GM18909 (cell line): ENCODE measurements around the gene KCNJ6.
"Not testable (repeated sequence)": the region's sequence is repeated elsewhere in the genome, so short reads cannot be mapped to it uniquely, and the experiment has no call there.

Source experiments
- ATAC-seq: cut with Tn5 transposase; IDR thresholded peaks from one replicate; pipeline ENCODE4 v1.9.1; 2021; ENCODE audit warnings: mild to moderate bottlenecking; ENCODE audit not compliant: unreplicated experiment, poor library complexity

KCNJ6 gene

DNA sequence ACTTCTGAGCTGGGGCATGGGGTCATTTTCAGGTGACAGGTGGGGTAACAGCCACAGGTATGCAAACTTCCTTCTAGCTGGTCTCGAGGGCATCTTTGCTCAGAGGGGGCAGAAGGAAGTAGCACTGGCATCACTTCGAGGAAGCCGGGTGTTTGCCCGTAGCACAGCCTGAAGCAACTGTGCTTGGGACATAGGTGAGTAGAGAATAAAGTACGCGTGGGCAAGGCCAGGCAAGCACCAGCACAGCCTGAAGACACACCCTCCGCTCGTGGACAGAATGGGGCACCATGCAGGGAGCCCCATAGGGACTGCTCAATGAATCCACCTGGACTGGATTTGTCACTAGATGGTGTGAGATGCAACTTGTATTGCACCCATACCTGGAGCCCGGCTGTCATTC, 167.1 kb downstream of the KCNJ6 start:
- ATAC-seq: no peak

DNA sequence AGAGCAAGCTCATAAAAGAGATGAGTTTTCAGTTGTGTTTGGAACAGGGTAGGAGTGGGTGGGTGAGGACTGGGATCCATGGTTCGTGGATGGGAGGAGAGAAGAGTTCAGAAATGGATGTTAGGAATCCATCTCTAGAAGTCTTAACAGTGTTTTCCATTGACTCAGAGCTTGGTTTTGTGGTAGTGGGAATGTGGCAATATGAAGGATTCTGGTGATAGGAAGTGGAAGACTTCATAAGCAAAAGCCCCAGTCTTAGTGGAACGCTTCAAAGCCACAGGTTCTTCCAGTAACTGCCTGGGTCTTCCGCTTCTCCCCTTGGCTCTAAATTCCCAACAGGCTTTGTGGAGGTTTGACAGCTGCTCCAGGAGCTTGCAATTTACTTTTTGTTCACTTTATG, 167.9 kb downstream of the KCNJ6 start:
- no peak for ATAC-seq

DNA sequence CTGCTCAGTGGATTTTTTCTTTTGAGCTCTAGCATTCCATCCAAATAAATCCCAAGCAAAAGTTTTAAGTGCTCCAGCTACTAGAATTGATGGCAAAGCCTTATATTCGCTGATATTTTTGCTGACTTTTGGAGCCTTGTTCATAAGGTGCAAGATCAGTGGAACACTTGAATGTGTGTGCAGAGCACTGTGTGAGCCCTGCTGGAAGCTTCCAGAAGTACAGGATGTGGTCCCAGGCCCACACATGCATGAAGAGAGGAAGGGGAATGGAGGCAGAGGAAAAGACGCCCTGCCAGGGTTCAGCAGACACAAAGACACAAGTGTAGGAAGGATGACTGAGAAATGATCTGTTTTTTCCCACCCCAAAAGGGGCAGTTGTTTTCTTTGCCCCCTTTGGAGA, 169.4 kb downstream of the KCNJ6 start:
- ATAC-seq: no peak

DNA sequence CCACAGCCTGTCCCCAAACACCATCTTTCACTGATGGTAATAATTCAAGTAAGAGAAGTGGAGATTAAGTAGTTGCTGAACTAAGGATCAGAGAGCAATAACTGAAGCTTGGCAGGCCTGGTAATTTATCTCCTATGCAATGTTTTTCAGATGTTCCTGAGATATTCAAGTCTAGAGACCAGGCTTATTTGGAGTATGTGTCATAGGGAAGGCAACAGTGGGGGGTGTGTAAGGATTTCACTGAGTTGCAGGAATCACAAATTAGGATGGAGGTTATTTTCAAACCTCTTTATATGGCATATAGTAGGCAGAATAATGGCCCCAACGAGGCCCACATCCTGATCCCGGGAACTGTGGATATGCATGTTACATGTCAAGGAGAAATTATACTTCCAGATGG, 171.7 kb downstream of the KCNJ6 start:
- ATAC-seq: no peak

DNA sequence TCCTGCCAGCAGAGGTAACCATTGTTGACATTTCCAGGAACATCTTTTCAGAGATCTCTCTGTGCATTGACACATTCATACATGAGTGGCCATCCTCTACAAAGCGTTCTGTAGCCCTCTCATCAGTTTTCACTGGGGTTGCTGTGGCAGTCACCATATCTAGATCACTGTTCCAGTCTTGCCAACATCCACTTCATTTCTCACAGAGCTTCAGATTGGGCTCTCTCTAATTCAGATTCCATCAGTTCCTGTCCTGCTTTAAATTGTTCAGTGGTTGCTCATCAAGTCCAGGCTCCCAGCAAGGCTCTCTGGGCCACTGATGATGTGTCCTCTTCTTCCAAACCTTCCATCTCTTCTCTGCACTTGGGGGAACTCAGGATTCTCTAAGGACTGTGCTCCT, 173.7 kb downstream of the KCNJ6 start:
- no peak for ATAC-seq

DNA sequence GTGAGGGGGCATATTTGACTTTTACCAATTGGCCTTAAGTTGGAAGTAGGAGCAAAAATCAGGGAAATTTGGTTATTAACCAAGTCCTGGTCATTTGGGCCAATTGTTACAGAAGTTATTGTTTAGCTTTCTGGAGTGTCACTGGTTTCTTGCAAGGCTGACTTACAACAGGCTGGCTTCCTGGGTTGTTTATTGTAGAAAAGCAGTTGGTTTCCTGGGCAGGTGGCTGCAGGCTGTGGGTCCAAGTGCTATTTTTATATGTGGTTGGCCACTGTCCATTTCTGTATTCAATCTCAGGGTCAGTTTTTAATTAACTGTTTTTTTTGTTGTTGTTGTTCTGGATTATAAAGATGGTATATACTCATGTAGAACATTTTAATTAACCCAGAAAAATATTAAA, 174.1 kb downstream of the KCNJ6 start:
- peak; percentile 54 for ATAC-seq

DNA sequence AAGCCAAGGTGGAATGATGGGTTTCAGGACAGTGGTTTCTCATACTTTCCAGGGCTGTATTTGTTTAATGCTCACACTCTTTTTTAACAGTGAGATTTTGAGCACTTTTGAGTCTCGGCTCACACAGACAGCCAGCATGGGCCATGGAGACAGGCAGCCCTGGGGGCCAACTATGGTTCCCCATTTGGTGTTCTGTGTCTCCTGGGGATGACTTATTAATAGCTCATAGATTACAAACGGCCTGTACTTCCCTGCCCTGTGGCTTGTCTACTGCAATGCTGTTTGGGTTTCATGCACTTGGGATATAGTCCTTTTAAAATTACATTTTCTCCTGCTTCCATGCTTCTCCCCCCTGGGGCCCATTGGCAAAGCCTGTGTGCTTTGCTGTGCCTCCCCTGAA, 178.3 kb downstream of the KCNJ6 start:
- no peak for ATAC-seq

DNA sequence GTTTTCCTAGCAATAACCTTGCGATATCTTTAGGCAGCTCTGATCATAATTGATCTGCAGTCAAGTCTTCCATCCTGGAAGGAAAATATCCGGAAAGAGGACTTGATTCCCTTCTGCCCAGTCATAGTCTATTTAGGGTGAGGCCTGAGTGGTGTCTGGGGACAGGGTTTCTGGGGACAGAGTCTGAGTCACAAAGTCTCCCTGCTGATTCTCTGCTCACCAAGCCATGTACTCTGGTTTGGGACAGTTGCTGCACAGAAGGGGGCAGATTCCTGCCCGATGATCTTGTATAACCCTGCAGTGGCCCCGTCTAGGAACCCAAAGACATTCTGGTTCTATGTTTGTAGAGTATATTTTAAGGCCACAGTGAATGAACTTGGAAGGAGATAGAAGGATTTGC, 178.8 kb downstream of the KCNJ6 start:
- no peak for ATAC-seq

DNA sequence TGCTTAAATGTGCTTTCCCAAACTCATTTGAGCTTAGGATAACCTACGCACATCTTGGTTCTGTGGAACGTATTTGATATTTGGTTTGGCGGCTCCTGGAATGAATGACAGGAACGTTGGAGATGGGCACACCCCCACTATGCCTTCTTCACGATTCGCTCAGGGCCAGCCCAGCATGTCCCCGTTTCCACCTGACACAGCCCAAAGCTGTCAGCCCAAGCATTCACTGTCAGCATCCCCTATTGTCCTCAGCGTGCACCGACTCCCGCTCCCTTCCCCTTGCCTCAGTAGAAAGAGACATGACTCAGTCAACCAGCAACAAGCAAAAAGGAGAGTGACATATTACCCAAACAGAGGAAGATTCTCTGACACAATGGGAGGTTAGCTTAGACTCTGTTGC, 181.4 kb downstream of the KCNJ6 start:
- no peak for ATAC-seq

DNA sequence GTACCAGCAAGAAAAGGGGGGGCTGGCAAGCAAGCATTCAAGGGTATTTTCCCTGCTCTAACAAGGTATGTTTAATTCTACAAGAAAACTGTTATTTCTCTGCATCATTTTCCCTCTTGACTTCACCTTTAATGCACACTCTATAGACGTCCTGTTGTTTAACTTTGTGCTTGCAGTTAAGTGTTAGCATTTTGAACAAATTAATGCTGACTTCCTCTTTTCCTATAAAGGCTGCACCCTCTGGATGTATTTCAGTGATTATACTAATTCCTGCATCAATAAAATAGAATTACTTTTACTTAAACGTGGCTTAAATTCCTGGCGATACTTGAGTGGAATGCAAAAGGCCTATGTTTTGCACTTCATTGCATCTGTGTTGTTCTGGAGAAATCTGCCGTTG, 183.3 kb downstream of the KCNJ6 start:
- no peak for ATAC-seq

DNA sequence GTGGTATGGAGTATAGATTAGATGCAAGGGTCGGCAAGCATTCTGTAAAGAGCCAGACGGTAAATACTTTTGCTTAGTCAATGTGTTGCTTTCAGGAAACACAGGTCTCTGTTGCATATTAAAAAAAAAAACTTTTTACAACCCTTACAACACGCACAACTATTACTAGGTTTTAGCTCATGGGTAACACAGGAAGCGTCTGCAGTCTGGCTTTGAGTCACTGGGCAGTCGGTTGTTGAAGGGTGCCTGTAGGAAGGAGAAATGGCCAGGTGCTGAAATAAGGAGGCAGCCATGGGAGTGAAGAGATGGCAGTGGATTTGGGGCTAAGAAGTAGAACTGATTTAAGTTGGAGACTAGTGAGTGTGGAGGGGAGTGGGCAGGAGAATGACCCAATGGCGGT, 192.1 kb downstream of the KCNJ6 start:
- ATAC-seq: no peak

DNA sequence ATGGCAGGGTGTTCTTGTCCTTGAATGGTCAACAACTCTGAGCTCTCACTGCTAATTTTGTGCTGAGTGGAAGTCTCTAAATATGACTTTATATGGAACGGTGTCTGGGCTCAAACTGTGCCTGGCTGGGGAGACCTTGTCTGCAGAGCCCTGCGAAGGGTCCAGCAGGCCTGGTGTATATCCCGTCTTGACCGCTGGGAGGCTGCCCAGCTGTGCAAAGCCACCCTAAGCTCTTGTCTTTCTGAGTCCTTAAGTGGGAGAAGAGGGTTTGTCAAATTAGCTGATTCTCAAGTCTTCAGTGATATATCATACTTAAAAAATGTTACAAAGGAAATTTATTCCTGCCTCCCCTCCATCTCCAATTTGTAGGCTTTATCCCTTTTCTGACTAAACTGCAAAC, 198.7 kb downstream of the KCNJ6 start:
- ATAC-seq: no peak

DNA sequence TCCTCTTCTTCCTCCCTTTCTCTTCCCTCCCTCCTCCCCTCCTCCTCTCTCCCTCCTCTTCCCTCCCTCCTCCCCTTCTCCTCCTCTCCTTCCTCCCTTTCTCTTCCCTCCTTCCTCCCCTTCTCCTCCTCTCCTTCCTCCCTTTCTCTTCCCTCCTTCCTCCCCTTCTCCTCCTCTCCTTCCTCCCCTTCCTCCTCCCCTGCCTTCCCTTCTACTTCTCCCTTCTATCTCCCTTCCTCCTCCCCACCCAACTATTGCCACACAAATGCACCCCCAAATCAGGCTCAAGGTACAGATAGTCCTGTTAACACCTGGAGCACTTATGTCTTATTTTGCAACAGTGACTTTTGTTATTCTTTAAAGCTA, 203.7 kb downstream of the KCNJ6 start:
- not testable (repeated sequence) for ATAC-seq

DNA sequence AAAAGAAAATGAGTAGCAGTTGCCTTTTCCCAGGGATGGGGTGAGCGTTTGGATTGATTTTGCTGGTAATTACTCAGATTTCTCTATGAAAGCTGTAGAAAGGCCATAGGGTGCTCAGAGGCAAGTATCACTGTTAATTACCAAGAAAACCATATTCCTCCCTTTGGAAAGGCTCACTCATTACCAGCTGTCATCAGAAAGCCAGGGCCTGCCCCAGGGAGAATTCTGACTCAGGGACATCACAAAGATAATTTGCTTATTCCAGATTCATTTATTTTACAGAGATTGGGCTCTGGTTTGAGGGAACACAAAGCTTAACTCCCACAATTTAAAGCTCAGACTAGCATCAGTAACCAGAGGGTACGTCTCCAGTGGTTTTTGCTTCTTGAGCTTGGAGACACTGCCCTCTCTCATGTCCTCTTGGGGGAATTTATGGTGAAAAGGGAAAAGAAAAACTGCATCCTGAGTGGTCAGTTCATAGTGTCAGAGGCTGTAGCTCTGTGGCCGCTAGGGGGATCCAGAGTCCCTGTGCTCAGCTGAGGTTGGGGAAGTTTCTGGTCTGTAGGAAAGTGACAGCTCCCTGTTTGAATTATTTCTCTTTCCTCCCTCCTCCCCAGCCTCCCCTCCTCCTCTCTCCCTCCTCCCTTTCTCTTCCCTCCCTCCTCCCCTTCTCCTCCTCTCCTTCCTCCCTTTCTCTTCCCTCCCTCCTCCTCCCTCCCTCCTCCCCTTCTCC, 204.3 kb downstream of the KCNJ6 start:
- ATAC-seq: peak; percentile 58

DNA sequence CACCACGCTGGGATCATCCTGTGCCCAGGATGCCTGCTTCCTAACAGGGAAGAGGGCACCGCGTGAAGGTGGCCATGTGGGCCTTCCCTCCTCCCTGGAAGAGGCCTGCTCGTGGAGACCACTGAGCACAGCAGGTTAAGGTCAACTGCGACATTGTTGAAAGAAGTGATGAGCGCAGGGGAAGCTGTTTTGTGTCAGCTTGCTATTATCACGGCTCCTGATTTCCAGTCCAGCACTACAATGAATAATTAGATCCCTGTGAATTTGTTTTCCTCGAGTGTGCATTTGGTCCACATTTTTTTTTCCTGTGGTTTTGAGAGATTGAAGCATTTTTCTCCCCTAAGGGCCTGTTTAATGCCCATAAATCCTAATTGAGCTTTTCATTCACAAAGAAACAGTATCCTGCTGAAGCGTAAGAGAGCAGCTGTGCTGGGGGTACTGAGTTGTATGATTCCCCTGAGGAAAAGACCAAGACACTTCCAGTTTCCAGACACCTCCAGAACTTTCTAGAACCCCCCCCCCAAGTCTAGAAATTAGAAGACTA, 204.9 kb downstream of the KCNJ6 start:
- ATAC-seq: no peak

DNA sequence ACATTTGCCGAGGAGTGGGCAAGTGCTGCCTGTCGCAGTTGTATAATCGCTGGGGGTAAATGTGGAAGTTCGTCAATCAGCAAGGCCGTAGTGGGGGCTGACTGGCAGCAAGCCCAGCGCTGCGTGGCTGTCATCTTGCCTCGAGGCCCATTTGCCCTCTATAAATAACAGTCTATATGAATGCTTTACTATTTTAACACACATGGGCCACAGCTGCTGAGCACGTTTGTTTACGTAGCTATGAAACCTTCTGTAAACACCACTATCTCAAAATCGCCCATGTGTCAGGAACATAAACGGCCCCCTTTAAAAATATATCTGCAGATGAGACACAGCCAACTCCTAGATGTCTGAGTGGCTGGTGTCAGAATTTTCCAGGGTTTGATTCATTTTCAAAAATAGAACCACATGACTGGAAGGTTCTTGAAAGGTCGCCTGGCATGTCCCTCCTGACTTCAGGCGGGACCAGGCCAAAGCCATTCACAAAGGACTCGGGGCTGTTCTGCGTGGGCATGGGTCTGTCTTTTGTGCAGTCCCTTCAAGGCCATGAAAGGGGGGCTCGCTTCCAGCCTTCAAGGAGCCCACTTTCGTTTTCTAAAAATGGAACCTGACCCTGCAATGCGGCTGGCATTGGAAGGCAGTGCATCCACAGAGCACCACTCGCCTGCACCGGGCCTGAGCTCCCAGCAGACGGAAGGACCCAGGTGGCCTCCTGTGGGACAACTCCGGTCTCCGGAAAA, 205.5 kb downstream of the KCNJ6 start:
- no peak for ATAC-seq

DNA sequence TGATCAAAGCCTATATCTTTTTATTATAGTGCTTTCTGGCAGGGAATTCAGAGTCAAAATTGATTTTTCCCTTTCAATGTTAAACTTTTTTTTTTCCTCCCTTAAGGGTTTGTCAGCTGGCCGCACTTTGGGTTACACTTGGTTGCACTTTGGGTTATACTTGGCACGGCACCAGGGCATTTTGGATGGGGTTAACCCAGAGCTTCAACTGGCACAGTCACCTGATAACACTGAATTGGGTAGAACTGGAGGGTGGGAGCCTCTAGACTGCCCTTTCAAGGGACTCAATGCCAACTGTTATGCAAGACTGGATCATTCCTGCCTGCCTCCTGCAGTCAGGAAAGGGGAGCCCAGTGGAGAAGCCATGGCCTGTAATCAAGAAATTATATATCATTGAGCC, 211.5 kb downstream of the KCNJ6 start:
- no peak for ATAC-seq

DNA sequence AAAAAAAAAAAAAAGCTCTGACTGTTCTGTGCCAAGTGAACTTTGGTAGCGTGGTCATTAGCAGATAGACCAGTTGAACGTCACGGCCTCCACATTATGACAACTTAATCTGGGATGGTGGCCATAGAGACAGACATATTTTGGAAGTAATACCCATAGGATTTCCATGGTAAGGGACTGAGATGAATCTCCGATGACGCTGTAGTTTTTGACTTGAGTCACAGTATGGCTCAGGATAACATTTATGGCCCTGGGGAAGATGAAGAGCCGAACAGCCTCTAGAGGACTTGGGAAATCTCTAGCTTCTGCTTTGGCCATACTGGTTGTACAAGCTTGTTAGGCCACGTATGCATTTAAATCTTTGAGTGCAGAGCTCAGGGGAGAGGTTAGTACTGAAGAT, 214.0 kb downstream of the KCNJ6 start:
- ATAC-seq: no peak

DNA sequence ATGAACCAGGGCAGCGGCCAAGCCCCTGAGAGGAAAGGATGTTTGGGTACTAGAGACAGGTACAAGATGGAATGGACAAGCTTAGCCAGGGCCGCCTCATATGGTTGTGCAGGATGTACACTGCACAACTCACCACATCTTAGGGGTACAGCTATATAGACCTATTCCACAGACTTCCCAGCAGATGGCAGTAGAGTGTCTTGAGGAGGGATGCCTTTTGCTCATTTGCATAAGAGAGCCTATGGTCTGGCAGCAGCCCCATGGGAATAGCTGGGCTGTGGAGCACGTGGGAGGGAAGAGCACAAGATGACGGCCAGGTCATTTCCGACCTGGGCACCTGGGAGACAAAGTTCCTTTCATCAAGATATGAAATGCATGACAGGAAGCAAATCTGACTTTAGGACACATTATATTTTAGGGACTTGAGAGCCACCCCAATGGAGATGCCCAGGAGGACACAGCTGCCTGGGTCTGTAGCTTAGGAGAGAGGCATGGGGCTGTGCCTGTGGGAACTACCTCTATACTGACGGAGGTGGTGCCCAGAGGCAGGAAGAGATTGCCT, 215.5 kb downstream of the KCNJ6 start:
- ATAC-seq: peak; percentile 76

DNA sequence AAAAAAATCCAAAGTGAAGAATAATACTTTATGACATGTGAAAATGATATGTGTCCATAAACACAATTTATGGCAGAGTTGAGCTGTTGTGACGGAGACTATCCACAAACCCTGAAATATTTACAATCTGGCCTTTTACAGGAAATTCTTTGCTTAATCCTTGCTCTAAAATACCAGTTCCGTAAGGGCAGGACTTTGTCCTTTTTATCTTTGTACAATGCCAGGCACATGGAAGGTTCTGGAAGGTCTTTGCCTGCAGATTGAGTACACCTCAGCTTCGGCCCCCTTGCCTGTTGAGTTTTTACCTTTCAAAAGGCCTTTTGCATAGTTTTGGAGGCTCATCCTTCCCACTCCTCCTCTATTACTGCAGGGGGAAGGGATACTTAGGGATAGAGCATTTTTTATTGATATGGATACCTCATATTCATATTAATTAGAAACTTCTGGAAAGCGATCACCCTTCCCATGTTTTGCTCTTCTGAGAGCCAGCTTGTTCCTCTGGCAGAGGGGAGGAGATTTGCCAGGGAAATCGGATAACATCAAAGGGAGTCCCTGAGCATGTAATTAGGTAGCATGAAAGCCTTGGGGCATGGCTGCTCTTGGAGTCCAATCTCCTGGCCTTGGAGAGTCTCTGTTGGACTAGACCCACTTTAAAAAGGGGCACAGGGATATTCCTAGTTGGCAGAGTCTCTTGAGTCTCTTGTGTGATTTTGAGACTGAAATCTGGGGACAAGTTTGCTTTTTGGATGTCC, 217.1 kb downstream of the KCNJ6 start:
- no peak for ATAC-seq

DNA sequence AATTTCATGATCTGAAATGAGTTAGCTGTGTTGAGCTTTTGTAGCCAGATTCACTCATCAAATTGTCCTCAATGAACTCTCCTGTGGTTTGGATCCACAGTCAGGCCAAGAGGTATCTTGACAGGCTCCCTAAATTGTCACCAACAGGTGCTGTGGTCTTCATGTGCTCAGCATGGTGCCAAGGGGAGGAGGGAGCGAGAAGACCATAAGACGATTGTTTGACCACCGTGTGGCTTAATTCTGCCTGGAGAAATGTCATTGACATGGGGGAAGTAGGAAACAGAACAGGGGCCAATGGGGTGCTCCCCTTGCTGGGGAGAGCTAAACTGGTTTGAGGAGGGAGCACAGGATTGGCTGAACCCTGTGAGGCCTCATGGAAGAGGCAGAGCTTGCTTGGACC, 219.3 kb downstream of the KCNJ6 start:
- ATAC-seq: no peak
